CD14-positive monocyte (primary cell): Measurements from ENCODE around the gene SLC2A3. TPM values are rescaled to one million over a fixed set of nuclear protein-coding genes. Genes with fewer than 3 reads are reported as not detected.
A peak's percentile ranks its signal among the peaks of the same experiment; 100 is the strongest.
"Not testable (repeated sequence)": the region's sequence is repeated elsewhere in the genome, so short reads cannot be mapped to it uniquely, and the experiment has no call there.

ENCODE experiments used
- DNase-seq, 3 donors: peaks; one replicate each; pipeline ENCODE4 v3.0.0-alpha.2; 2011 to 2022
- H2AFZ ChIP-seq: 2 replicates; pipeline ENCODE4 v1.6.0; 2012; ENCODE audit warnings: mild to moderate bottlenecking, low read depth, low read length, inconsistent platforms; ENCODE audit not compliant: insufficient read depth, poor library complexity, severe bottlenecking
- H3K27ac ChIP-seq, 2 donors: 1 replicate in 1 of 2; 2 replicates in 1 of 2; pipeline ENCODE4 v1.5.1; 2012 to 2013; ENCODE audit warnings: low read length in 2 of 2, control low read depth in 1 of 2, inconsistent platforms in 1 of 2, low read depth in 1 of 2, mild to moderate bottlenecking in 1 of 2
- H3K27me3 ChIP-seq, 2 donors: one replicate each; pipeline versions ENCODE4 v1.6.0 to v1.6.1; 2011 to 2013; ENCODE audit warnings: low read length in 2 of 2; ENCODE audit not compliant: control insufficient read depth in 2 of 2, insufficient read depth in 2 of 2
- H3K36me3 ChIP-seq, 2 donors: replicated peaks in 1 of 2; 1 replicate in 1 of 2; 2 replicates in 1 of 2; pipeline versions ENCODE4 v1.5.1 to v1.6.1; 2012 to 2013; ENCODE audit warnings: low read length in 2 of 2, control low read depth in 1 of 2, inconsistent platforms in 1 of 2, mild to moderate bottlenecking in 1 of 2; ENCODE audit not compliant: insufficient read depth in 2 of 2, control insufficient read depth in 1 of 2
- H3K4me1 ChIP-seq, 2 donors: 1 replicate in 1 of 2; 2 replicates in 1 of 2; pipeline versions ENCODE4 v1.5.1 to v1.6.1; 2012 to 2013; ENCODE audit warnings: low read length in 2 of 2, control low read depth in 1 of 2, inconsistent platforms in 1 of 2, mild to moderate bottlenecking in 1 of 2, moderate library complexity in 1 of 2; ENCODE audit not compliant: insufficient read depth in 2 of 2, control insufficient read depth in 1 of 2
- H3K4me2 ChIP-seq: replicated peaks from 2 replicates; pipeline ENCODE3; 2012; ENCODE audit warnings: low read length, moderate library complexity, mild to moderate bottlenecking; ENCODE audit not compliant: poor library complexity, severe bottlenecking; ENCODE audit errors: extremely low read depth
- H3K4me3 ChIP-seq, 3 experiments: fragments of 200-600 bp in 1 of 3; sonication (generic) in 1 of 3; replicated peaks in 1 of 3; 1 replicate in 2 of 3; 2 replicates in 1 of 3; pipeline ENCODE4 v1.5.1; 2011 to 2013; ENCODE audit warnings: low read length in 3 of 3, mild to moderate bottlenecking in 3 of 3, control low read depth in 2 of 3, low read depth in 2 of 3, inconsistent platforms in 1 of 3, moderate library complexity in 1 of 3
- H3K79me2 ChIP-seq: 2 replicates; pipeline ENCODE4 v1.6.0; 2012; ENCODE audit warnings: mild to moderate bottlenecking, control low read depth, inconsistent platforms, low read length, moderate library complexity; ENCODE audit not compliant: insufficient read depth
- H3K9ac ChIP-seq: 2 replicates; pipeline ENCODE4 v1.6.0; 2017; ENCODE audit warnings: low read length, mild to moderate bottlenecking; ENCODE audit not compliant: insufficient read depth, poor library complexity, severe bottlenecking
- H3K9me3 ChIP-seq, 2 donors: replicated peaks in 1 of 2; 1 replicate in 1 of 2; 2 replicates in 1 of 2; pipeline versions ENCODE4 v1.5.1 to v1.6.1; 2012 to 2013; ENCODE audit warnings: low read length in 2 of 2, control low read depth in 1 of 2; ENCODE audit not compliant: control insufficient read depth in 1 of 2, insufficient read depth in 1 of 2
- H4K20me1 ChIP-seq: 2 replicates; pipeline ENCODE4 v1.6.0; 2012; ENCODE audit warnings: mild to moderate bottlenecking, low read length, control low read depth, moderate library complexity; ENCODE audit not compliant: insufficient read depth
- H3K27ac Mint-ChIP-seq, 7 donors: one replicate each; pipeline ENCODE4 v1.8.0; 2020; ENCODE audit warnings: mild to moderate bottlenecking in 7 of 7, mixed read lengths in 7 of 7, moderate library complexity in 6 of 7, inconsistent platforms in 2 of 7
- H3K27me3 Mint-ChIP-seq, 3 donors: one replicate each; pipeline ENCODE4 v1.8.0; 2021 to 2022; ENCODE audit warnings: low read depth in 3 of 3, mild to moderate bottlenecking in 3 of 3, mixed read lengths in 3 of 3, moderate library complexity in 3 of 3, inconsistent platforms in 1 of 3
- H3K36me3 Mint-ChIP-seq, 2 donors: one replicate each; pipeline ENCODE4 v1.8.0; 2020; ENCODE audit warnings: mixed read lengths in 2 of 2, inconsistent platforms in 1 of 2, mild to moderate bottlenecking in 1 of 2
- H3K4me1 Mint-ChIP-seq: one replicate; pipeline ENCODE4 v1.8.0; 2020; ENCODE audit warnings: mild to moderate bottlenecking, mixed read lengths
- H3K4me3 Mint-ChIP-seq, 2 donors: one replicate each; pipeline ENCODE4 v1.8.0; 2020; ENCODE audit warnings: mild to moderate bottlenecking in 2 of 2, mixed read lengths in 2 of 2, moderate library complexity in 1 of 2
- H3K9me3 Mint-ChIP-seq, 7 donors: one replicate each; pipeline ENCODE4 v1.8.0; 2020 to 2022; ENCODE audit warnings: mixed read lengths in 7 of 7, mild to moderate bottlenecking in 6 of 7, moderate library complexity in 6 of 7, inconsistent platforms in 2 of 7
- CTCF ChIP-seq: fragments of 200-600 bp; IDR thresholded peaks from one replicate; pipeline ENCODE4 v1.8.0; 2022; ENCODE audit warnings: antibody characterized with exemption, mild to moderate bottlenecking
- WGBS: methylation state at CpG from one replicate; pipeline ENCODE4 v1.1.5; 2013; ENCODE audit warnings: missing lambda C conversion rate; ENCODE audit not compliant: insufficient coverage; 5-methylcytosine and 5-hydroxymethylcytosine counted together
- intact Hi-C, 2 donors: fragments of 100-400 bp; cut with micrococcal nuclease; formaldehyde crosslinking; loops; one replicate each; pipeline versions ENCODE4 v1.15.0 to v1.15.1; 2023
- polyA plus RNA-seq, 3 donors: library from polyadenylated mRNA; depleted of rRNA in 1 of 3; unstranded in 2 of 3; stranded (reverse) in 1 of 3; fragments of 300-500 nt in 2 of 3; fragments of >200 nt in 1 of 3; fragmentation: Illumina TruSeq in 2 of 3; gene quantifications; 1 replicate in 2 of 3; 2 replicates in 1 of 3; pipeline ENCODE4 v1.2.3, GENCODE V29; 2012 to 2021

Gene SLC2A3
- polyA plus RNA-seq, 3 donors: 128 to 1,210 (median 179) TPM

- no CpG with 5 or more reads among the region's 7 CpGs for WGBS
- H3K9me3 ChIP-seq, H3K27me3 ChIP-seq, intact Hi-C loops, H3K79me2 ChIP-seq, H3K27me3 Mint-ChIP-seq, H2AFZ ChIP-seq, DNase-seq, H3K36me3 Mint-ChIP-seq, H4K20me1 ChIP-seq, H3K9me3 Mint-ChIP-seq, H3K36me3 ChIP-seq: not testable (repeated sequence)
- Histone ChIP-seq H3K4me3 (peak overlapping the region; percentile 37 to 81 (median 53)), H3K27ac (peak overlapping the region; percentile 84 to 94), H3K4me1 (peaks cover 36 to 48% of the 10 kb centered on the region in 2 donors), H3K4me2 (peak overlapping the region; percentile 76), H3K9ac (peak overlapping the region; percentile 83)
- H3K4me1 Mint-ChIP-seq: peaks cover 40% of the 10 kb centered on the region
- peak overlapping the region; percentile 95 to 99 (median 98) for H3K27ac Mint-ChIP-seq
- peak overlapping the region; percentile 69 to 86 for H3K4me3 Mint-ChIP-seq
Observed at GRCh38 chr12:7971765-7972164, 35.8 kb upstream of the SLC2A3 start.

DNA sequence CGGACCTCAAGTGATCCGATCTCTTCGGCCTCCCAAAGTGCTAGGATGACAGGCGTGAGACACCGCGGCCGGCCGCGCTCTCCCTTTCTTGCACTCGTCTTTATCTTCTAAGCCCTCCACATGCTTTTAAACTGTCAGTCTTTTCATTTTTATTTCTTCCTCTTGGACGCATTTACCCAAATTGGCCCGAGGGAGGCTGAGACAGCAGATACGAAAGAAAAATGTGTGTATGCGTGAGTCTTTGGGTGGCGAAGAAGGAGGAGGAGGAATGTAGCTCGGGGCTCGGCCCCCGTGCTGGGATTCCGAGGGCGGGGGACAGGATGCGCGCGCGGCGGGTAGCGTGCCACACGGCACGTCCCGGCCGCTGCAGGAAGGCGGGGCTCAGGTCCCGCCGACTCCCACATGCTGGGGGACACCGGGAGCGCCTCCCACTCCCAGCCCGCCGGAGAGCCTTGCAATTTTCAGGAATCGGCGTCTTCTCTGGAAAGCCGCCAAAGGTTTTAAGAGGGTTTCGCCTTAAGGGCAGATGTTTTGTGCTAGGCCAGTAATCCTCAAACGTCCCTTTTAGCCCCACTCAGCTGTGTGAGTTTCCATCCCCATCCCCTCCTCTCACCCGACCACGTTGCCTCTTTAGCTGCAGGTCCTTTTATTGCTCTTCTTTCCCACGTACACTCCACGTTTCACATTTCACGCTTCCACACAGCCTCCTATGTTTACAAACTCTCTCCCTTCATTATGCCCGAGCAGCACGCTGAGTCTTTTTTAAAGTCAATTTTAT, 34.7 kb upstream of the SLC2A3 start:
- H3K9me3 ChIP-seq: no peaks in the 10 kb centered on the region
- H3K4me1 ChIP-seq: peaks cover 42 to 54% of the 10 kb centered on the region in 2 donors
- H3K4me1 Mint-ChIP-seq: peaks cover 46% of the 10 kb centered on the region
- H3K27ac Mint-ChIP-seq: peak overlapping the region; percentile 95 to 99 (median 98)
- H3K27ac ChIP-seq: peak overlapping the region; percentile 84 to 94
- H3K36me3 ChIP-seq: no peaks in the 10 kb centered on the region
- H3K79me2 ChIP-seq: peaks cover 4% of the 10 kb centered on the region
- intact Hi-C loops: no loop called here
- H4K20me1 ChIP-seq: no peaks in the 10 kb centered on the region
- H3K4me3 ChIP-seq: peak overlapping the region; percentile 37 to 81 (median 53)
- peaks cover 0 to 5% (median 0%) of the 10 kb centered on the region in 3 donors for H3K27me3 Mint-ChIP-seq
- H3K4me3 Mint-ChIP-seq: peak overlapping the region; percentile 86 to 91
- H3K27me3 ChIP-seq: no peaks in the 10 kb centered on the region
- H3K9me3 Mint-ChIP-seq: peaks cover 0 to 5% (median 0%) of the 10 kb centered on the region in 7 donors
- peak; percentile 85 to 91 (median 87) for DNase-seq
- peaks cover 0 to 2% of the 10 kb centered on the region in 2 donors for H3K36me3 Mint-ChIP-seq
- peak overlapping the region; percentile 47 for H2AFZ ChIP-seq
- peak overlapping the region; percentile 76 for H3K4me2 ChIP-seq
- H3K9ac ChIP-seq: peak overlapping the region; percentile 83
- WGBS: under 1% methylated on average over 38 of the region's 49 CpGs
- peak; percentile 28 for TF ChIP-seq CTCF
